MM.1S (cell line): ENCODE results near the gene RAVER2.

ENCODE experiments used
- DNase-seq: peaks from one replicate; pipeline ENCODE4 v3.0.0-alpha.2; 2015
- H2AFZ ChIP-seq: fragments of 300-600 bp; sonication (generic); 2 replicates; pipeline ENCODE4 v1.6.0; 2016; ENCODE audit warnings: antibody characterized with exemption, low read length
- H3F3A ChIP-seq: fragments of 300-600 bp; sonication (generic); 2 replicates; pipeline ENCODE4 v1.6.1; 2016; ENCODE audit warnings: mild to moderate bottlenecking, antibody characterized with exemption, low read length, moderate library complexity, mixed read lengths; ENCODE audit not compliant: insufficient read depth
- H3K27ac ChIP-seq: fragments of 300-600 bp; sonication (generic); 2 replicates; pipeline ENCODE4 v1.5.1; 2016; ENCODE audit warnings: mild to moderate bottlenecking, low read length
- H3K27me3 ChIP-seq: fragments of 300-600 bp; sonication (generic); replicated peaks from 2 replicates; pipeline ENCODE4 v1.6.0; 2016; ENCODE audit warnings: low read length; ENCODE audit not compliant: insufficient read depth
- H3K36me3 ChIP-seq: fragments of 300-600 bp; sonication (generic); replicated peaks from 2 replicates; pipeline ENCODE4 v1.6.1; 2016; ENCODE audit warnings: mild to moderate bottlenecking, low read length, mixed read lengths; ENCODE audit not compliant: insufficient read depth
- H3K4me1 ChIP-seq: fragments of 300-600 bp; sonication (generic); 2 replicates; pipeline ENCODE4 v1.6.1; 2016; ENCODE audit warnings: low read length, mixed read lengths
- H3K4me2 ChIP-seq: fragments of 300-600 bp; sonication (generic); 2 replicates; pipeline ENCODE4 v1.6.0; 2016; ENCODE audit warnings: low read depth, low read length
- H3K4me3 ChIP-seq: fragments of 300-600 bp; sonication (generic); 2 replicates; pipeline ENCODE4 v1.5.1; 2016; ENCODE audit warnings: low read length, mixed read lengths
- H3K79me2 ChIP-seq: fragments of 300-600 bp; sonication (generic); 2 replicates; pipeline ENCODE4 v1.6.1; 2016; ENCODE audit warnings: mixed run types, low read length, mixed read lengths
- H3K9ac ChIP-seq: fragments of 300-600 bp; sonication (generic); 2 replicates; pipeline ENCODE4 v1.6.1; 2016; ENCODE audit warnings: low read length, mixed read lengths
- H3K9me2 ChIP-seq: fragments of 300-600 bp; sonication (generic); replicated peaks from 2 replicates; pipeline ENCODE4 v1.6.1; 2016; ENCODE audit warnings: mild to moderate bottlenecking, low read length, mixed read lengths; ENCODE audit not compliant: insufficient read depth
- H3K9me3 ChIP-seq: fragments of 300-600 bp; sonication (generic); replicated peaks from 2 replicates; pipeline ENCODE4 v1.6.1; 2016; ENCODE audit warnings: mild to moderate bottlenecking, low read length, mixed read lengths; ENCODE audit not compliant: insufficient read depth
- H4K20me1 ChIP-seq: fragments of 300-600 bp; sonication (generic); 2 replicates; pipeline ENCODE4 v1.6.1; 2016; ENCODE audit warnings: mild to moderate bottlenecking, low read length, moderate library complexity, mixed read lengths; ENCODE audit not compliant: insufficient read depth
- EZH2 ChIP-seq: fragments of 300-600 bp; sonication (generic); optimal IDR thresholded peaks from 2 replicates; pipeline ENCODE3; 2017; ENCODE audit warnings: low read depth, mild to moderate bottlenecking, antibody characterized with exemption, low read length, mixed read lengths
- EZH2phosphoT487 ChIP-seq: fragments of 300-600 bp; sonication (generic); IDR thresholded peaks from 2 replicates; pipeline ENCODE4 v1.6.1; 2018; ENCODE audit warnings: antibody characterized with exemption, low read length
- TF ChIP-seq, protein P1 (sequence below): fragments of 300-600 bp; sonication (generic); IDR thresholded peaks from 2 replicates; pipeline ENCODE4 v1.5.1; 2016; ENCODE audit warnings: antibody characterized with exemption, low read length, mixed read lengths

The RAVER2 gene

GRCh38 chr1:64828829-64829228 is 84.0 kb downstream of the RAVER2 start:
- DNase-seq: peak; percentile 50
- Histone ChIP-seq H3K36me3 (peaks cover 4% of the 10 kb centered on the region; the same call in 1 of the 2 replicates), H3K27me3 (no peaks in the 10 kb centered on the region), H3K27ac (peak overlapping the region; percentile 29; the same call in 1 of the 2 replicates), H3K4me2 (peak overlapping the region; percentile 26), H3K4me3 (no peak overlapping the region), H2AFZ (no peak overlapping the region), H3K4me1 (peaks cover 32% of the 10 kb centered on the region), H3K9ac (no peak overlapping the region), H4K20me1 (no peaks in the 10 kb centered on the region), H3K79me2 (no peaks in the 10 kb centered on the region), H3F3A (peaks cover 17% of the 10 kb centered on the region), H3K9me2 (no peaks in the 10 kb centered on the region), H3K9me3 (no peaks in the 10 kb centered on the region)
- TF ChIP-seq EZH2: no peak
- TF ChIP-seq, protein P1, sequence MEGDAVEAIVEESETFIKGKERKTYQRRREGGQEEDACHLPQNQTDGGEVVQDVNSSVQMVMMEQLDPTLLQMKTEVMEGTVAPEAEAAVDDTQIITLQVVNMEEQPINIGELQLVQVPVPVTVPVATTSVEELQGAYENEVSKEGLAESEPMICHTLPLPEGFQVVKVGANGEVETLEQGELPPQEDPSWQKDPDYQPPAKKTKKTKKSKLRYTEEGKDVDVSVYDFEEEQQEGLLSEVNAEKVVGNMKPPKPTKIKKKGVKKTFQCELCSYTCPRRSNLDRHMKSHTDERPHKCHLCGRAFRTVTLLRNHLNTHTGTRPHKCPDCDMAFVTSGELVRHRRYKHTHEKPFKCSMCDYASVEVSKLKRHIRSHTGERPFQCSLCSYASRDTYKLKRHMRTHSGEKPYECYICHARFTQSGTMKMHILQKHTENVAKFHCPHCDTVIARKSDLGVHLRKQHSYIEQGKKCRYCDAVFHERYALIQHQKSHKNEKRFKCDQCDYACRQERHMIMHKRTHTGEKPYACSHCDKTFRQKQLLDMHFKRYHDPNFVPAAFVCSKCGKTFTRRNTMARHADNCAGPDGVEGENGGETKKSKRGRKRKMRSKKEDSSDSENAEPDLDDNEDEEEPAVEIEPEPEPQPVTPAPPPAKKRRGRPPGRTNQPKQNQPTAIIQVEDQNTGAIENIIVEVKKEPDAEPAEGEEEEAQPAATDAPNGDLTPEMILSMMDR: no peak
- no peak for TF ChIP-seq EZH2phosphoT487

- peaks cover 17% of the 10 kb centered on the region for H3F3A ChIP-seq
- no peak overlapping the region for H3K9ac ChIP-seq
- H3K4me3 ChIP-seq: no peak overlapping the region
- H3K9me3 ChIP-seq: no peaks in the 10 kb centered on the region
- H3K9me2 ChIP-seq: no peaks in the 10 kb centered on the region
- DNase-seq: no peak
- H3K79me2 ChIP-seq: no peaks in the 10 kb centered on the region
- H3K27me3 ChIP-seq: no peaks in the 10 kb centered on the region
- no peak overlapping the region for H2AFZ ChIP-seq
- peak overlapping the region; percentile 29; the same call in 1 of the 2 replicates for H3K27ac ChIP-seq
- peak overlapping the region; percentile 26; the same call in 1 of the 2 replicates for H3K4me2 ChIP-seq
- H3K36me3 ChIP-seq: peaks cover 7% of the 10 kb centered on the region; the same call in 1 of the 2 replicates
- H3K4me1 ChIP-seq: peaks cover 32% of the 10 kb centered on the region
- no peaks in the 10 kb centered on the region for H4K20me1 ChIP-seq
- TF ChIP-seq EZH2 (no peak), EZH2phosphoT487 (no peak)
- TF ChIP-seq, protein P1: no peak
These were observed 84.6 kb downstream of the RAVER2 start for GRCh38 chr1:64829411-64830029.

GRCh38 chr1:64830030-64830651 is 85.3 kb downstream of the RAVER2 start:
- H3K36me3 ChIP-seq: peaks cover 11% of the 10 kb centered on the region; the same call in 1 of the 2 replicates
- no peak for DNase-seq

More at GRCh38 chr1:64830030-64830651, 85.3 kb downstream of the RAVER2 start:
- TF ChIP-seq, protein P1: no peak
- no peaks in the 10 kb centered on the region for H3K9me3 ChIP-seq
- no peak overlapping the region for H3K27ac ChIP-seq
- H3K4me3 ChIP-seq: no peak overlapping the region
- no peak overlapping the region for H3K4me2 ChIP-seq
- no peaks in the 10 kb centered on the region for H3K79me2 ChIP-seq
- H3K4me1 ChIP-seq: peaks cover 32% of the 10 kb centered on the region
- no peak overlapping the region for H2AFZ ChIP-seq
- no peaks in the 10 kb centered on the region for H4K20me1 ChIP-seq
- no peak overlapping the region for H3K9ac ChIP-seq
- H3K27me3 ChIP-seq: no peaks in the 10 kb centered on the region
- no peaks in the 10 kb centered on the region for H3K9me2 ChIP-seq
- peaks cover 17% of the 10 kb centered on the region for H3F3A ChIP-seq
